HepG2 (cell line): ENCODE measurements around the gene ALG1L2. TPM values are rescaled to one million over a fixed set of nuclear protein-coding genes. Genes with fewer than 3 reads are reported as not detected.
"Not testable (repeated sequence)": the region's sequence is repeated elsewhere in the genome, so short reads cannot be mapped to it uniquely, and the experiment has no call there.

ENCODE experiments used
- ATAC-seq: fragments of 200-7000 bp; cut with Tn5 transposase; 3 replicates; pipeline ENCODE4 v1.9.1; 2020; ENCODE audit warnings: mild to moderate bottlenecking, moderate library complexity
- BruUV-seq: library from RNA; stranded (reverse); fragments of 400-500 nt; replicated peaks from 2 replicates; lab custom pipeline; 2021; lab: Mats Ljungman, UMichigan
- CTCF ChIA-PET: fragments of 300-600 bp; formaldehyde crosslinking; extraction: SDS; loops from one replicate; lab custom pipeline; 2021; ENCODE audit warnings: low total read pairs, inconsistent platforms, low intra/inter-chr PET ratio; lab: Yijun Ruan, JAX
- POLR2A ChIA-PET: fragments of 350-600 bp; sonication (Branson Sonifier 250); formaldehyde crosslinking; loops from one replicate; lab custom pipeline; 2020; ENCODE audit warnings: antibody characterized with exemption, inconsistent platforms; lab: Yijun Ruan, JAX
- DNase-seq: peaks from one replicate; pipeline ENCODE4 v3.0.0-alpha.2; 2015; ENCODE audit warnings: low spot score
- FAIRE-seq: peaks from 3 replicates; lab custom pipeline; 2011; peaks lifted over from hg19 to GRCh38; lab: Jason Lieb, UNC
- H2AFZ ChIP-seq: one replicate; pipeline ENCODE4 v1.6.1; 2011; ENCODE audit warnings: low read length, inconsistent platforms
- H3K27ac ChIP-seq: fragments of 300-600 bp; 3 replicates; pipeline ENCODE4 v1.8.0; 2011; ENCODE audit warnings: mixed run types, mild to moderate bottlenecking, mixed read lengths, low read length, inconsistent platforms; ENCODE audit not compliant: insufficient read depth; ENCODE audit errors: extremely low read length
- H3K27me3 ChIP-seq, 2 experiments: fragments of 200-600 bp in 1 of 2; 2 replicates in 1 of 2; 3 replicates in 1 of 2; pipeline versions ENCODE4 v1.6.0 to v1.8.0; 2011; ENCODE audit warnings: low read length in 2 of 2, mild to moderate bottlenecking in 2 of 2, moderate library complexity in 2 of 2, inconsistent platforms in 1 of 2; ENCODE audit not compliant: insufficient read depth in 2 of 2, control insufficient read depth in 1 of 2
- H3K36me3 ChIP-seq, 2 experiments: fragments of 200-600 bp in 1 of 2; replicated peaks in 1 of 2; 2 replicates in 1 of 2; 3 replicates in 1 of 2; pipeline versions ENCODE4 v1.5.1 to v1.8.0; 2011; ENCODE audit warnings: low read length in 2 of 2, inconsistent platforms in 1 of 2; ENCODE audit not compliant: insufficient read depth in 2 of 2, control insufficient read depth in 1 of 2
- H3K4me1 ChIP-seq: 2 replicates; pipeline ENCODE4 v1.5.1; 2012; ENCODE audit warnings: low read length, inconsistent platforms; ENCODE audit not compliant: insufficient read depth
- H3K4me2 ChIP-seq: 2 replicates; pipeline ENCODE4 v1.6.0; 2011; ENCODE audit warnings: low read depth, low read length, inconsistent platforms
- H3K4me3 ChIP-seq, 3 experiments: fragments of 200-600 bp in 1 of 3; sonication (generic), shearing (Covaris generic) in 1 of 3; replicated peaks in 1 of 3; 2 replicates each; pipeline ENCODE4 v1.5.1; 2011 to 2016; ENCODE audit warnings: low read length in 3 of 3, inconsistent platforms in 2 of 3, low read depth in 2 of 3, mild to moderate bottlenecking in 2 of 3, control low read depth in 1 of 3, mixed read lengths in 1 of 3; ENCODE audit not compliant: insufficient read depth in 1 of 3
- H3K79me2 ChIP-seq: one replicate; pipeline ENCODE4 v1.6.1; 2011; ENCODE audit warnings: low read length, inconsistent platforms; ENCODE audit not compliant: insufficient read depth
- H3K9ac ChIP-seq: 2 replicates; pipeline ENCODE4 v1.6.0; 2011; ENCODE audit warnings: mild to moderate bottlenecking, low read depth, low read length, inconsistent platforms; ENCODE audit not compliant: insufficient read depth
- H3K9me3 ChIP-seq: 2 replicates; pipeline ENCODE4 v1.5.1; 2012; ENCODE audit warnings: mild to moderate bottlenecking, low read length
- H4K20me1 ChIP-seq: 2 replicates; pipeline ENCODE4 v1.6.0; 2011; ENCODE audit warnings: inconsistent platforms, mild to moderate bottlenecking, low read length, moderate library complexity; ENCODE audit not compliant: insufficient read depth
- U2AF2 ChIP-seq: fragments of 200-400 bp; formaldehyde crosslinking; IDR thresholded peaks from 2 replicates; pipeline ENCODE4 v1.6.1; 2017; ENCODE audit warnings: low read depth, mild to moderate bottlenecking, low read length
- ZNF629 ChIP-seq: sonication (generic); formaldehyde crosslinking; conservative IDR thresholded peaks from 2 replicates; pipeline ENCODE4 v1.5.0; 2020; ENCODE audit warnings: missing genetic modification reagents
- WGBS: methylation state at CpG from one replicate; pipeline ENCODE4 v1.1.6; 2017; ENCODE audit warnings: low lambda C conversion rate; 5-methylcytosine and 5-hydroxymethylcytosine counted together
- in situ Hi-C: cut with HindIII; loops from 2 replicates; pipeline ENCODE4 v1.10.0; 2017; ENCODE audit warnings: low pct_unique_long_range_greater_than_20kb; ENCODE audit not compliant: extremely low pct_ligation_motif_present
- intact Hi-C: fragments of 100-400 bp; cut with micrococcal nuclease; formaldehyde crosslinking; loops from one replicate; pipeline ENCODE4 v1.10.0; 2022; ENCODE audit not compliant: unreplicated experiment
- polyA plus RNA-seq, 8 experiments: library from polyadenylated mRNA; depleted of rRNA in 3 of 8; stranded (reverse) in 7 of 8; unstranded in 1 of 8; fragments of >200 nt; fragmentation: Illumina TruSeq in 4 of 8; extraction: Trizol in 4 of 8; gene quantifications; 2 replicates each; pipeline versions ENCODE4 v1.2.1 to v1.2.3, GENCODE V29; 2011 to 2016; ENCODE audit warnings: low read depth in 4 of 8, missing spikeins in 1 of 8, mixed read lengths in 1 of 8; ENCODE audit not compliant: insufficient read depth in 1 of 8
- total RNA-seq, 5 experiments: library from RNA; depleted of rRNA; stranded (reverse); fragments of >200 nt; fragmentation: Illumina TruSeq; extraction: Trizol; gene quantifications; 2 replicates each; pipeline ENCODE4 v1.2.3, GENCODE V29; 2016; ENCODE audit warnings: low read depth in 1 of 5
- TF ChIP-seq, protein P1 (sequence below): sonication (generic); formaldehyde crosslinking; IDR thresholded peaks from 2 replicates; pipeline ENCODE4 v1.4.0; 2020; ENCODE audit warnings: missing genetic modification reagents

ALG1L2 gene
- total and polyA plus RNA-seq, 2 of the 13 experiments (the other 11 are each of a cell fraction or from before 2014, with no cell fraction given): 0.13 to 0.55 TPM

GRCh38 chr3:130117933-130118332 is 36.3 kb downstream of the ALG1L2 start (continued):
- TF ChIP-seq, protein P1, sequence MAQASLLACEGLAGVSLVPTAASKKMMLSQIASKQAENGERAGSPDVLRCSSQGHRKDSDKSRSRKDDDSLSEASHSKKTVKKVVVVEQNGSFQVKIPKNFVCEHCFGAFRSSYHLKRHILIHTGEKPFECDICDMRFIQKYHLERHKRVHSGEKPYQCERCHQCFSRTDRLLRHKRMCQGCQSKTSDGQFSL (CRISPR knock-in tag): no peak
- TF ChIP-seq U2AF2: no peak
- TF ChIP-seq, all 625 proteins: peak for 0

GRCh38 chr3:130119824-130120223 is 38.2 kb downstream of the ALG1L2 start:
- FAIRE-seq, intact Hi-C loops, H3K27me3 ChIP-seq, POLR2A ChIA-PET, H4K20me1 ChIP-seq, BruUV-seq, H3K9ac ChIP-seq, DNase-seq, H3K4me3 ChIP-seq, H3K27ac ChIP-seq, H3K4me1 ChIP-seq, H3K4me2 ChIP-seq, H3K9me3 ChIP-seq, CTCF ChIA-PET, in situ Hi-C loops, H3K36me3 ChIP-seq, ATAC-seq, H2AFZ ChIP-seq, H3K79me2 ChIP-seq: not testable (repeated sequence)
- 44% methylated on average over 8 of the region's 9 CpGs for WGBS

DNA sequence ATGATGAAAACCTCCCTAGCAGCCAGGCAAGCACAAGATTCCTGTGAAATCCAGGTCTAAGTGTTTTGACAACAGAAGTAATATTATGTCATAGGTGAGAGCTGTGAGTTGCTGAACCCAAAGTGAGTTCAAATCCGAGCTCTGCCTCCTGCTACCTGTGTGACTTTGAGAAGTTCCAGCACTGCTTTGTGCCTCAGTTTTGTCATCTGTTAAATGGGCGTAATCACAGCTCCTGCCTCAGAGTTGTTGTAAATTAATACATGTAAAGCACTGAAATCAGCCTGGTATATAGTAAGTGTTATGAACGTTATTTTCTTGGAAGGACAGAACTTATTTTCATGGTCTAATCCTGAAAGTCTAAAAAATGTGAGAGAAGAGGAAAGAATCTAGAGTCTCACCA is 38.7 kb downstream of the ALG1L2 start:
- H3K27me3 ChIP-seq, H3K9ac ChIP-seq, FAIRE-seq, CTCF ChIA-PET, POLR2A ChIA-PET, in situ Hi-C loops, H2AFZ ChIP-seq, DNase-seq, H4K20me1 ChIP-seq, H3K4me2 ChIP-seq, H3K4me1 ChIP-seq, H3K79me2 ChIP-seq, BruUV-seq, H3K27ac ChIP-seq, ATAC-seq, intact Hi-C loops, H3K9me3 ChIP-seq, H3K4me3 ChIP-seq, H3K36me3 ChIP-seq: not testable (repeated sequence)
- WGBS: 48% methylated on average over 3 of the region's 3 CpGs
- peak; percentile 71 for TF ChIP-seq ZNF629 (CRISPR knock-in tag)

GRCh38 chr3:130122891-130123775 is 41.5 kb downstream of the ALG1L2 start:
- H3K4me1 ChIP-seq, in situ Hi-C loops, DNase-seq, H3K9ac ChIP-seq, H3K4me2 ChIP-seq, H4K20me1 ChIP-seq, H2AFZ ChIP-seq, ATAC-seq, H3K36me3 ChIP-seq, H3K79me2 ChIP-seq, H3K4me3 ChIP-seq, H3K27me3 ChIP-seq, CTCF ChIA-PET, H3K27ac ChIP-seq, H3K9me3 ChIP-seq, POLR2A ChIA-PET, FAIRE-seq, intact Hi-C loops, BruUV-seq: not testable (repeated sequence)
- WGBS: 24% methylated on average over 16 of the region's 17 CpGs
